HepG2 (cell line): Measurements from ENCODE around the gene C14orf93. TPM values are rescaled to one million over a fixed set of nuclear protein-coding genes. Genes with fewer than 3 reads are reported as not detected.

ENCODE experiments used
- AFF4 ChIP-seq: sonication (generic); formaldehyde crosslinking; IDR thresholded peaks from 2 replicates; pipeline ENCODE4 v1.4.0; 2020; ENCODE audit warnings: missing genetic modification reagents
- ATF7-NPFF ChIP-seq: sonication (generic); formaldehyde crosslinking; IDR thresholded peaks from 2 replicates; pipeline ENCODE4 v1.8.1; 2023; ENCODE audit warnings: mild to moderate bottlenecking, low read depth, missing genetic modification reagents, moderate library complexity
- IKZF4 ChIP-seq: sonication (generic); formaldehyde crosslinking; IDR thresholded peaks from 2 replicates; pipeline ENCODE4 v1.5.1; 2020; ENCODE audit warnings: borderline replicate concordance, mild to moderate bottlenecking, low read depth, missing genetic modification reagents; ENCODE audit errors: not compliant biosample characterization
- KDM6A ChIP-seq: IDR thresholded peaks from 2 replicates; pipeline ENCODE4 v1.6.1; 2016; ENCODE audit warnings: low read depth
- MEF2D ChIP-seq: sonication (generic); formaldehyde crosslinking; IDR thresholded peaks from 2 replicates; pipeline ENCODE4 v1.5.1; 2020; ENCODE audit warnings: mild to moderate bottlenecking, missing genetic modification reagents
- NFKB2 ChIP-seq: sonication (generic); formaldehyde crosslinking; IDR thresholded peaks from 2 replicates; pipeline ENCODE4 v1.4.0; 2020; ENCODE audit warnings: missing genetic modification reagents, borderline replicate concordance
- NFKBIZ ChIP-seq: IDR thresholded peaks from 2 replicates; pipeline ENCODE4 v1.6.1; 2018; ENCODE audit warnings: missing genetic modification reagents, missing compliant biosample characterization
- RBM39 ChIP-seq: fragments of 200-400 bp; formaldehyde crosslinking; IDR thresholded peaks from one replicate; pipeline ENCODE4 v1.6.1; 2018; ENCODE audit warnings: antibody characterized with exemption, mild to moderate bottlenecking, low read depth, low read length; ENCODE audit not compliant: poor library complexity, severe bottlenecking
- ZNF12 ChIP-seq: sonication (generic); formaldehyde crosslinking; IDR thresholded peaks from 2 replicates; pipeline ENCODE4 v1.5.0; 2020; ENCODE audit warnings: missing genetic modification reagents
- ZNF124 ChIP-seq: sonication (generic); formaldehyde crosslinking; IDR thresholded peaks from 2 replicates; pipeline ENCODE4 v1.4.0; 2020; ENCODE audit warnings: missing genetic modification reagents
- ZNF558 ChIP-seq: sonication (generic); formaldehyde crosslinking; IDR thresholded peaks from 2 replicates; pipeline ENCODE4 v1.9.0; 2022; ENCODE audit warnings: mild to moderate bottlenecking, missing genetic modification reagents, borderline replicate concordance
- ZNF609 ChIP-seq: sonication (generic); formaldehyde crosslinking; IDR thresholded peaks from 2 replicates; pipeline ENCODE4 v1.4.0; 2020; ENCODE audit warnings: mild to moderate bottlenecking, missing genetic modification reagents, borderline replicate concordance
- ZNF724P ChIP-seq: sonication (generic); formaldehyde crosslinking; IDR thresholded peaks from 2 replicates; pipeline ENCODE4 v1.8.0; 2022; ENCODE audit warnings: missing genetic modification reagents, borderline replicate concordance
- polyA plus RNA-seq, 8 experiments: library from polyadenylated mRNA; depleted of rRNA in 3 of 8; stranded (reverse) in 7 of 8; unstranded in 1 of 8; fragments of >200 nt; fragmentation: Illumina TruSeq in 4 of 8; extraction: Trizol in 4 of 8; gene quantifications; 2 replicates each; pipeline versions ENCODE4 v1.2.1 to v1.2.3, GENCODE V29; 2011 to 2016; ENCODE audit warnings: low read depth in 4 of 8, missing spikeins in 1 of 8, mixed read lengths in 1 of 8; ENCODE audit not compliant: insufficient read depth in 1 of 8
- total RNA-seq, 5 experiments: library from RNA; depleted of rRNA; stranded (reverse); fragments of >200 nt; fragmentation: Illumina TruSeq; extraction: Trizol; gene quantifications; 2 replicates each; pipeline ENCODE4 v1.2.3, GENCODE V29; 2016; ENCODE audit warnings: low read depth in 1 of 5
- TF ChIP-seq, protein P1 (sequence below): sonication (generic); formaldehyde crosslinking; IDR thresholded peaks from 2 replicates; pipeline ENCODE4 v1.4.0; 2020; ENCODE audit warnings: missing genetic modification reagents
- TF ChIP-seq, protein P2 (sequence below): sonication (generic); formaldehyde crosslinking; conservative IDR thresholded peaks from 2 replicates; pipeline ENCODE4 v1.8.0; 2022; ENCODE audit warnings: mild to moderate bottlenecking, moderate library complexity, missing genetic modification reagents

C14orf93 gene
- total and polyA plus RNA-seq, 2 of the 13 experiments (the other 11 are each of a cell fraction or from before 2014, with no cell fraction given) = 11.4 to 22.5 TPM

DNA sequence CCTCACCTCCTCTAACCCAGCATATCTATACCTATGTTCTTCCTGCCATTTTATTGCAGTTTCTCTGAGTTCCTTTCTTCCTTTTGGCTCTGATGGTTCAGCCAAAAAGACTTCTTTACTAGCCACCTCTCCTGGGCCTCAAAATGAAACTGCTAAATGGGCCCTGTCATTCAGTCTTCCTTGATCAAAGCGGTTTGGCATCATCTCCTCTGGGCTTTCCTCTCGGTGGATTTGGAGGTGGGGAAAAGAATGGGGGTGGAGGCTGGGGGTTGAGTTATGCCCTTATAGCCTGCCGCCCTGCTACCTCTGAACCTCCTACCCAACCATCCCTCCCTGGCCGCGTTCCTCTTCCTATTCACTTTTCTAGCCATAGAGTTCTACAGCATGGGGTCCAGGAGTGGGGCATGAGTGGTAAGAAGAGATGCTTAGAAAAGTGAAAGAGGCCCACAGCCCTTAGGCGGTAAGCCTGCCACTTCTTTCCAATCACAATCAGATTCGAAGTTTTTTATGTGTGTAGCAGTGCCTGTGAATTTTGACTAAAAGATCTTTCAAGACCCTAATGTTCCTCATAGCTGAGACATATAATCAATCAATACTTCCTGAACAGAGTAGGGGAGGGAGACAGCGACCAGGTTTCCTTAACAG lies 30.1 kb downstream of the C14orf93 start (continued):
- TF ChIP-seq ZNF609 (CRISPR knock-in tag) = 0 out of 2 replicates have a peak, but pooled peaks have one; percentile 3
- TF ChIP-seq, protein P1, sequence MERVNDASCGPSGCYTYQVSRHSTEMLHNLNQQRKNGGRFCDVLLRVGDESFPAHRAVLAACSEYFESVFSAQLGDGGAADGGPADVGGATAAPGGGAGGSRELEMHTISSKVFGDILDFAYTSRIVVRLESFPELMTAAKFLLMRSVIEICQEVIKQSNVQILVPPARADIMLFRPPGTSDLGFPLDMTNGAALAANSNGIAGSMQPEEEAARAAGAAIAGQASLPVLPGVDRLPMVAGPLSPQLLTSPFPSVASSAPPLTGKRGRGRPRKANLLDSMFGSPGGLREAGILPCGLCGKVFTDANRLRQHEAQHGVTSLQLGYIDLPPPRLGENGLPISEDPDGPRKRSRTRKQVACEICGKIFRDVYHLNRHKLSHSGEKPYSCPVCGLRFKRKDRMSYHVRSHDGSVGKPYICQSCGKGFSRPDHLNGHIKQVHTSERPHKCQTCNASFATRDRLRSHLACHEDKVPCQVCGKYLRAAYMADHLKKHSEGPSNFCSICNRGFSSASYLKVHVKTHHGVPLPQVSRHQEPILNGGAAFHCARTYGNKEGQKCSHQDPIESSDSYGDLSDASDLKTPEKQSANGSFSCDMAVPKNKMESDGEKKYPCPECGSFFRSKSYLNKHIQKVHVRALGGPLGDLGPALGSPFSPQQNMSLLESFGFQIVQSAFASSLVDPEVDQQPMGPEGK (CRISPR knock-in tag) = peak; percentile 8; the same call in 1 of the 2 replicates
- peak; percentile 2; the same call in 1 of the 2 replicates for TF ChIP-seq NFKBIZ
- no peak for TF ChIP-seq NFKB2 (CRISPR knock-in tag)
- TF ChIP-seq RBM39 = peak; percentile 5
- no peak for TF ChIP-seq ZNF558 (CRISPR knock-in tag)
- TF ChIP-seq IKZF4 = peak; percentile 2
- TF ChIP-seq ATF7-NPFF (CRISPR knock-in tag) = peak; percentile 52; the same call in 1 of the 2 replicates
- TF ChIP-seq ZNF124 (CRISPR knock-in tag) = 0 out of 2 replicates have a peak, but pooled peaks have one; percentile 11
- no peak for TF ChIP-seq ZNF12 (CRISPR knock-in tag)
- TF ChIP-seq, protein P2, sequence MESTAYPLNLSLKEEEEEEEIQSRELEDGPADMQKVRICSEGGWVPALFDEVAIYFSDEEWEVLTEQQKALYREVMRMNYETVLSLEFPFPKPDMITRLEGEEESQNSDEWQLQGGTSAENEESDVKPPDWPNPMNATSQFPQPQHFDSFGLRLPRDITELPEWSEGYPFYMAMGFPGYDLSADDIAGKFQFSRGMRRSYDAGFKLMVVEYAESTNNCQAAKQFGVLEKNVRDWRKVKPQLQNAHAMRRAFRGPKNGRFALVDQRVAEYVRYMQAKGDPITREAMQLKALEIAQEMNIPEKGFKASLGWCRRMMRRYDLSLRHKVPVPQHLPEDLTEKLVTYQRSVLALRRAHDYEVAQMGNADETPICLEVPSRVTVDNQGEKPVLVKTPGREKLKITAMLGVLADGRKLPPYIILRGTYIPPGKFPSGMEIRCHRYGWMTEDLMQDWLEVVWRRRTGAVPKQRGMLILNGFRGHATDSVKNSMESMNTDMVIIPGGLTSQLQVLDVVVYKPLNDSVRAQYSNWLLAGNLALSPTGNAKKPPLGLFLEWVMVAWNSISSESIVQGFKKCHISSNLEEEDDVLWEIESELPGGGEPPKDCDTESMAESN (CRISPR knock-in tag) = peak; percentile 69; the same call in 1 of the 2 replicates
- TF ChIP-seq MEF2D = peak; percentile 60; the same call in 1 of the 2 replicates
- no peak for TF ChIP-seq KDM6A (CRISPR knock-in tag)
- TF ChIP-seq AFF4 (CRISPR knock-in tag) = 0 out of 2 replicates have a peak, but pooled peaks have one; percentile 56
- TF ChIP-seq ZNF724P (CRISPR knock-in tag) = 0 out of 2 replicates have a peak, but pooled peaks have one; percentile 65
